H1 (cell line): Measurements from ENCODE around the gene CLCN5.

Source experiments
- CHD1 ChIP-seq: IDR thresholded peaks from 2 replicates; pipeline ENCODE4 v1.6.1; 2012; ENCODE audit warnings: low read depth, low read length, improper control_type of control experiment
- KDM4A ChIP-seq: IDR thresholded peaks from one replicate; pipeline ENCODE4 v1.7.1; 2012; ENCODE audit warnings: low read depth, mild to moderate bottlenecking, moderate library complexity, low read length, inconsistent platforms; ENCODE audit not compliant: severe bottlenecking
- KDM5A ChIP-seq: fragments of 200-600 bp; IDR thresholded peaks from 2 replicates; pipeline ENCODE4 v1.7.1; 2012; ENCODE audit warnings: mild to moderate bottlenecking, low read length, inconsistent platforms, mixed read lengths
- MAX ChIP-seq: IDR thresholded peaks from 2 replicates; pipeline ENCODE4 v1.6.1; 2012; ENCODE audit warnings: inconsistent platforms
- POLR2A ChIP-seq, 2 experiments: IDR thresholded peaks; 1 replicate in 1 of 2; 2 replicates in 1 of 2; pipeline ENCODE4 v1.6.1; 2011; ENCODE audit warnings: low read depth in 2 of 2, low read length in 2 of 2, mild to moderate bottlenecking in 2 of 2; ENCODE audit errors: control extremely low read depth in 1 of 2
- POLR2AphosphoS5 ChIP-seq: IDR thresholded peaks from 2 replicates; pipeline ENCODE4 v1.6.1; 2011; ENCODE audit warnings: low read depth, low read length
- RAD21 ChIP-seq, 2 experiments: IDR thresholded peaks in 1 of 2; conservative IDR thresholded peaks in 1 of 2; 2 replicates each; pipeline ENCODE4 v1.6.1; 2011; ENCODE audit warnings: low read depth in 2 of 2, low read length in 2 of 2, improper control_type of control experiment in 1 of 2, inconsistent platforms in 1 of 2, mild to moderate bottlenecking in 1 of 2, moderate library complexity in 1 of 2
- RXRA ChIP-seq: IDR thresholded peaks from 2 replicates; pipeline ENCODE4 v1.6.1; 2011; ENCODE audit warnings: low read depth, mild to moderate bottlenecking, low read length, moderate library complexity; ENCODE audit not compliant: insufficient read depth
- SP1 ChIP-seq: IDR thresholded peaks from 2 replicates; pipeline ENCODE4 v1.6.1; 2011; ENCODE audit warnings: low read depth, low read length
- TAF1 ChIP-seq: IDR thresholded peaks from 2 replicates; pipeline ENCODE4 v1.6.1; 2011; ENCODE audit warnings: mild to moderate bottlenecking, low read depth, low read length
- USF2 ChIP-seq: IDR thresholded peaks from 2 replicates; pipeline ENCODE4 v1.6.1; 2011; ENCODE audit warnings: low read length, improper control_type of control experiment
- YY1 ChIP-seq: IDR thresholded peaks from 2 replicates; pipeline ENCODE4 v1.6.1; 2011; ENCODE audit warnings: low read depth, mild to moderate bottlenecking, low read length
- TF ChIP-seq, protein P1 (sequence below), 3 experiments: IDR thresholded peaks; 1 replicate in 2 of 3; 2 replicates in 1 of 3; pipeline versions ENCODE4 v1.5.1 to v1.6.1; 2011; ENCODE audit warnings: low read length in 3 of 3, mild to moderate bottlenecking in 3 of 3, inconsistent platforms in 2 of 3, low read depth in 1 of 3, moderate library complexity in 1 of 3; ENCODE audit not compliant: insufficient read depth in 1 of 3; ENCODE audit errors: control extremely low read depth in 1 of 3
- TF ChIP-seq, protein P2 (sequence below): IDR thresholded peaks from 2 replicates; pipeline ENCODE4 v1.6.1; 2011; ENCODE audit warnings: low read depth, mild to moderate bottlenecking, low read length; ENCODE audit not compliant: insufficient read depth

GRCh38 chrX:49892542-49892941 lies 29.9 kb upstream of the CLCN5 start:
- TF ChIP-seq, protein P1, sequence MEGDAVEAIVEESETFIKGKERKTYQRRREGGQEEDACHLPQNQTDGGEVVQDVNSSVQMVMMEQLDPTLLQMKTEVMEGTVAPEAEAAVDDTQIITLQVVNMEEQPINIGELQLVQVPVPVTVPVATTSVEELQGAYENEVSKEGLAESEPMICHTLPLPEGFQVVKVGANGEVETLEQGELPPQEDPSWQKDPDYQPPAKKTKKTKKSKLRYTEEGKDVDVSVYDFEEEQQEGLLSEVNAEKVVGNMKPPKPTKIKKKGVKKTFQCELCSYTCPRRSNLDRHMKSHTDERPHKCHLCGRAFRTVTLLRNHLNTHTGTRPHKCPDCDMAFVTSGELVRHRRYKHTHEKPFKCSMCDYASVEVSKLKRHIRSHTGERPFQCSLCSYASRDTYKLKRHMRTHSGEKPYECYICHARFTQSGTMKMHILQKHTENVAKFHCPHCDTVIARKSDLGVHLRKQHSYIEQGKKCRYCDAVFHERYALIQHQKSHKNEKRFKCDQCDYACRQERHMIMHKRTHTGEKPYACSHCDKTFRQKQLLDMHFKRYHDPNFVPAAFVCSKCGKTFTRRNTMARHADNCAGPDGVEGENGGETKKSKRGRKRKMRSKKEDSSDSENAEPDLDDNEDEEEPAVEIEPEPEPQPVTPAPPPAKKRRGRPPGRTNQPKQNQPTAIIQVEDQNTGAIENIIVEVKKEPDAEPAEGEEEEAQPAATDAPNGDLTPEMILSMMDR (IDR thresholded peaks at IDR 0.05; ENCODE audit: control extremely low read depth in 1 of 3, insufficient read depth in 1 of 3, low read depth in 1 of 3, low read length in 3 of 3) = no peak
- TF ChIP-seq KDM5A = no peak
- no peak for TF ChIP-seq POLR2A (IDR thresholded peaks at IDR 0.05; ENCODE audit: control extremely low read depth in 1 of 2, low read depth in 2 of 2, low read length in 2 of 2)
- TF ChIP-seq USF2 = no peak
- no peak for TF ChIP-seq TAF1
- TF ChIP-seq CHD1 = no peak
- no peak for TF ChIP-seq YY1
- no peak for TF ChIP-seq POLR2AphosphoS5
- TF ChIP-seq, protein P2, sequence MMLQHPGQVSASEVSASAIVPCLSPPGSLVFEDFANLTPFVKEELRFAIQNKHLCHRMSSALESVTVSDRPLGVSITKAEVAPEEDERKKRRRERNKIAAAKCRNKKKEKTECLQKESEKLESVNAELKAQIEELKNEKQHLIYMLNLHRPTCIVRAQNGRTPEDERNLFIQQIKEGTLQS = no peak
- no peak for TF ChIP-seq MAX
- peak; percentile 62; the same call in 1 of the 2 replicates for TF ChIP-seq SP1
- TF ChIP-seq RXRA = no peak
- no peak for TF ChIP-seq RAD21 (IDR thresholded peaks at IDR 0.05 in 1 of 2, conservative IDR thresholded peaks at IDR 0.05 in 1 of 2; ENCODE audit: low read depth in 2 of 2, low read length in 2 of 2)
- TF ChIP-seq KDM4A = no peak
